ENCODE measurements around the gene IRF4. TPM values are rescaled to one million over a fixed set of nuclear protein-coding genes. Genes with fewer than 3 reads are reported as not detected.

Gene IRF4
- total RNA-seq, 2 donors from 2014 or later = 0.26 TPM; not detected in 1

GRCh38 chr6:400815-401214 is 9.3 kb downstream of the IRF4 start:
- Histone ChIP-seq H3K4me1 (no peaks in the 10 kb centered on the region), H3K9me3 (no peaks in the 10 kb centered on the region), H3K4me3 (no peak overlapping the region), H3K27ac (no peak overlapping the region), H3K27me3 (no peaks in the 10 kb centered on the region), H3K36me3 (replicated peaks in 1 of 2; ENCODE audit: insufficient read depth in 1 of 2, low read depth in 2 of 2) (no peaks in the 10 kb centered on the region)
- DNase-seq = no peak
- no peak for ATAC-seq
- TF ChIP-seq POLR2A (IDR thresholded peaks at IDR 0.05) = no peak
- TF ChIP-seq CTCF (IDR thresholded peaks at IDR 0.05) = no peak
- WGBS, 2 donors = 64 to 67% methylated on average over 6 of the region's 6 CpGs
- intact Hi-C loops (cut with DNase I) = no loop called here

GRCh38 chr6:401239-401993 is 9.9 kb downstream of the IRF4 start:
- Histone ChIP-seq H3K4me1 (no peaks in the 10 kb centered on the region), H3K27me3 (no peaks in the 10 kb centered on the region), H3K9me3 (no peaks in the 10 kb centered on the region), H3K4me3 (no peak overlapping the region), H3K27ac (no peak overlapping the region), H3K36me3 (replicated peaks in 1 of 2; ENCODE audit: insufficient read depth in 1 of 2, low read depth in 2 of 2) (no peaks in the 10 kb centered on the region)
- ATAC-seq = no peak
- WGBS, 2 donors = 48 to 62% methylated on average over 18 to 27 of the region's 27 CpGs
- TF ChIP-seq CTCF (IDR thresholded peaks at IDR 0.05) (no peak), POLR2A (IDR thresholded peaks at IDR 0.05) (no peak)
- intact Hi-C loops (cut with DNase I) = no loop called here
- no peak for DNase-seq

DNA sequence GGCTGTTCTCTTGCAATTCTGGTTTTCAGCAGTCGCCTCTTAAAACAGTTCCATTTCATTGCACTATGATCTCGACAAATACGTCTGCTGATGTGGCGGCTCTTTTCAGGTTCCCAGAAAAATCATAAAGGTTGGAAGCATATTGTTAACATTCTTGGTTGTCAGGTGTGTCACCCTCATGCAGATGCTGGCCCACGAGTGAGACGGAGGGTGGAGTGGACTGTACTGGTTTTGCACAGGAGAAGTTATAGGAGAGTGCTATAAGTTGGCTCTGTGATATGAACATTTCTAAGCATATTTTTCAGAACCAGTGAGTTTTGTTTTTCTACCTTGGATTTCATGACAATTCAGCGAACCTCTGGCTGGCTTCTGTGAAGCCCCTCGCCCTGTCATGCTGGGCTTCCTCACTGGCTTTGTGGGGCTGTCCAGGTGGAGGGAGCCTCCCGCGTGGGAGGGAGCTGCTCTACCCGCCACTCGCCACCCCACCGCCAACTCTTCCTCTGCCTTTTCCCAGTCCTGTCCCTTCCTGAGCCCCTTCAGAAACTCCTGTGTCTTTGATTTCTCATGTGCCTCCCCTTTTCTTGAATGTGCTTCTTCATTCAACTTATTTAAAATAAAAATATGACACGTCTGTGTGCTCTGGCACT is 10.6 kb downstream of the IRF4 start:
- ATAC-seq = no peak
- intact Hi-C loops (cut with DNase I) = no loop called here
- no peaks in the 10 kb centered on the region for H3K27me3 ChIP-seq
- no peaks in the 10 kb centered on the region for H3K9me3 ChIP-seq
- no peaks in the 10 kb centered on the region for H3K4me1 ChIP-seq
- WGBS, 2 donors = 77 to 80% methylated on average over 14 of the region's 14 CpGs
- H3K27ac ChIP-seq = no peak overlapping the region
- no peak for DNase-seq
- TF ChIP-seq CTCF (IDR thresholded peaks at IDR 0.05) (no peak), POLR2A (IDR thresholded peaks at IDR 0.05) (no peak)
- H3K36me3 ChIP-seq (replicated peaks in 1 of 2; ENCODE audit: insufficient read depth in 1 of 2, low read depth in 2 of 2) = no peaks in the 10 kb centered on the region
- H3K4me3 ChIP-seq = no peak overlapping the region

DNA sequence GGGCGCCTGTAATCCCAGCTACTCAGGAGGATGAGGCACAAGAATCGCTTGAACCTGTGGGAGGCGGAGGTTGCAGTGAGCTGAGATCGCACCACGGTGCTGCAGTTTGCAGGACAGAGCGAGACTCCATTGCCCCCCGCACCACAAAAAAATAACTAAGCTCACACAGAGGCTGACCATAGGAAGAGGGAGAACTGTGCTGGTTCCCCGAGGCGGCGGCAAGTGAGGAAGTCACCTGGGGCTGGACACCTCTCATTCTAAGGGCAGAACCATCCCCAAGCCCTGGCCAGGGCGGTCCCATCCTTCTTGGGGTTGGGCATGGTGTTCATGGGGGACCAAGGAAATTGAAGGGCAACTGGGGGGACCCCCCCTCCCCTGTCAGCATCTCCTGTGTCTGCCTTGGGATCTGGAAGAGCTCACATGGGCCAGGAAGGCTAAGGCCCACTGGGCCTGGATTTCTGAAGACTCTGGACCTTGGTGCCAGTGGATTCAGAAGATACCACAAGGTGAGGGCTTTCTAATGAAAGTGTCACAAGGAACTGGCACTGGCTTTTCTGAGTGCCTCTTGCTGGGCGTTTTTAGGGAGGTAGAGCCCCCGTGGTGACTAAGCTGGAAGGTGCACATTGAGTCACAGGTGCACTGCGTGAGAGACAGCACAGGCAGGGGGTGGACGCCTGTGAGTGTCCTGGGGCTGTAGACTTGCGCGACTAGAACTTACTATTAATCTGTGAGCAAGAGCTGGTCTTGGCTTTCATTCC is 11.5 kb downstream of the IRF4 start:
- no peaks in the 10 kb centered on the region for H3K9me3 ChIP-seq
- no peaks in the 10 kb centered on the region for H3K36me3 ChIP-seq (replicated peaks in 1 of 2; ENCODE audit: insufficient read depth in 1 of 2, low read depth in 2 of 2)
- WGBS, 2 donors = 74 to 87% methylated on average over 10 to 17 of the region's 17 CpGs
- no peaks in the 10 kb centered on the region for H3K27me3 ChIP-seq
- no peak overlapping the region for H3K27ac ChIP-seq
- intact Hi-C loops (cut with DNase I) = no loop called here
- DNase-seq (no peak), ATAC-seq (no peak)
- no peaks in the 10 kb centered on the region for H3K4me1 ChIP-seq
- H3K4me3 ChIP-seq = no peak overlapping the region
- TF ChIP-seq CTCF (IDR thresholded peaks at IDR 0.05) = no peak
- no peak for TF ChIP-seq POLR2A (IDR thresholded peaks at IDR 0.05)

Measured in body of pancreas (tissue), 4 donors.